ENCODE results near the gene NDUFB11. TPM values are rescaled to one million over a fixed set of nuclear protein-coding genes. Genes with fewer than 3 reads are reported as not detected.

The NDUFB11 gene
- total RNA-seq, 1 donor, result 34.4 TPM

DNA sequence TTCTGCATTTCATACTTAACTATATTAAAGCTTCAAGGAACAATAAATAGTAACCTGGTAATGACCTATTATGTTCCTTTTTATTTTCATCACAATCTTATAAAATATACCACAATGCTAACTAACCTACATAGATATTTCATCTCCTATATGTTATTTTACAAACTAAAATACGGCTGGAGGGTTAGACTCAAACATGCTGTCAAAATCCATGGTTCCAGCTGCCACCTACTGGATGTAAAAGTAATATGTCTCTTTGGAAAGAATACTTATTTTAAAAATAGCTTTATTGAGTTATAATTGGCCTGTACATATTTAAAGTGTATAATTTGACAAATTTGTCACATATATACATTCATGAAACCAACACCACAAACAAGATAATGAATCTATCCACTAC, 51.3 kb downstream of the NDUFB11 start:
- Histone ChIP-seq H3K4me1 (ENCODE audit: insufficient read depth, low read length) (no peaks in the 10 kb centered on the region), H3K27me3 (ENCODE audit: insufficient read depth, low read length) (no peaks in the 10 kb centered on the region), H3K9me3 (ENCODE audit: low read depth, low read length) (no peaks in the 10 kb centered on the region), H3K4me3 (ENCODE audit: low read length) (no peak overlapping the region)

Other genes starting within 250 kb of the NDUFB11 start
- gene JADE3, start 232.3 kb downstream of the NDUFB11 start, total RNA-seq, result 3.0 TPM
- gene RGN, start 66.3 kb downstream of the NDUFB11 start, total RNA-seq, result not detected
- gene RBM10, start 519 bp upstream of the NDUFB11 start, total RNA-seq, result 14.4 TPM
- 53.2 TPM for gene UBA1, start 49.1 kb upstream of the NDUFB11 start, total RNA-seq
- 95.6 TPM for gene CDK16, start 74.0 kb upstream of the NDUFB11 start, total RNA-seq
- 25.2 TPM for gene USP11, start 88.3 kb upstream of the NDUFB11 start, total RNA-seq
- 0.63 TPM for gene ZNF157, start 225.9 kb upstream of the NDUFB11 start, total RNA-seq

Data from mononuclear cell (primary cell).